LNCaP clone FGC (cell line): ENCODE measurements around the gene CLEC16A.

Source experiments
- DNase-seq: peaks from one replicate; pipeline ENCODE4 v3.0.0-alpha.2; 2011; ENCODE audit warnings: low read depth
- H3K4me3 ChIP-seq: 2 replicates; pipeline ENCODE4 v1.5.1; 2011; ENCODE audit warnings: mild to moderate bottlenecking, low read depth, low read length, control low read depth
- TF ChIP-seq, protein P1 (sequence below): IDR thresholded peaks from 2 replicates; pipeline ENCODE4 v1.5.1; 2012; ENCODE audit warnings: mild to moderate bottlenecking; ENCODE audit not compliant: control insufficient read depth, insufficient read depth; ENCODE audit errors: extremely low read depth

CLEC16A gene

GRCh38 chr16:11105038-11105903, 160.9 kb downstream of the CLEC16A start:
- DNase-seq, result peak; percentile 17
- TF ChIP-seq, protein P1, sequence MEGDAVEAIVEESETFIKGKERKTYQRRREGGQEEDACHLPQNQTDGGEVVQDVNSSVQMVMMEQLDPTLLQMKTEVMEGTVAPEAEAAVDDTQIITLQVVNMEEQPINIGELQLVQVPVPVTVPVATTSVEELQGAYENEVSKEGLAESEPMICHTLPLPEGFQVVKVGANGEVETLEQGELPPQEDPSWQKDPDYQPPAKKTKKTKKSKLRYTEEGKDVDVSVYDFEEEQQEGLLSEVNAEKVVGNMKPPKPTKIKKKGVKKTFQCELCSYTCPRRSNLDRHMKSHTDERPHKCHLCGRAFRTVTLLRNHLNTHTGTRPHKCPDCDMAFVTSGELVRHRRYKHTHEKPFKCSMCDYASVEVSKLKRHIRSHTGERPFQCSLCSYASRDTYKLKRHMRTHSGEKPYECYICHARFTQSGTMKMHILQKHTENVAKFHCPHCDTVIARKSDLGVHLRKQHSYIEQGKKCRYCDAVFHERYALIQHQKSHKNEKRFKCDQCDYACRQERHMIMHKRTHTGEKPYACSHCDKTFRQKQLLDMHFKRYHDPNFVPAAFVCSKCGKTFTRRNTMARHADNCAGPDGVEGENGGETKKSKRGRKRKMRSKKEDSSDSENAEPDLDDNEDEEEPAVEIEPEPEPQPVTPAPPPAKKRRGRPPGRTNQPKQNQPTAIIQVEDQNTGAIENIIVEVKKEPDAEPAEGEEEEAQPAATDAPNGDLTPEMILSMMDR, result no peak
- no peak overlapping the region for H3K4me3 ChIP-seq

DNA sequence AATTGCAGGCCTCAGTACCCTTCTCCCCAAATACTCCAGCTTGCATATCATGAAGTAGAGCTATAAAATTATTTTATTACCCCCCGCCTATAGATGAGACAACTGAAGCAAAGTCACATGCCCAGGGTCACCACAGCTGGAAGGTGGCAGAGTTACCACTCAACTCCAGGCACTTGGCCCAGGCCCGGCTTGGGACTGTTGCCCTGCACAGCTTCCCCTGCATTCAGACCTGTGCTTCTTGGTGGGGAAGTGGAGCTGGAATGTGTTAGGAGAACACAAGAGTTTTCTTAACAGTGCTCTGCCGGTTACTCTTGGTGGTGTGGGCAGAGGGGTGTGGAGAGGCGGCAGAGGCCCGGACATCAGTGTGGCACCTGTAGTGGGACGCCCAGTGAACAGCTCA, 162.4 kb downstream of the CLEC16A start:
- no peak for DNase-seq
- TF ChIP-seq, protein P1, result no peak
- no peak overlapping the region for H3K4me3 ChIP-seq

GRCh38 chr16:11107780-11108465, 163.6 kb downstream of the CLEC16A start:
- TF ChIP-seq, protein P1, result no peak
- no peak for DNase-seq
- H3K4me3 ChIP-seq, result no peak overlapping the region

DNA sequence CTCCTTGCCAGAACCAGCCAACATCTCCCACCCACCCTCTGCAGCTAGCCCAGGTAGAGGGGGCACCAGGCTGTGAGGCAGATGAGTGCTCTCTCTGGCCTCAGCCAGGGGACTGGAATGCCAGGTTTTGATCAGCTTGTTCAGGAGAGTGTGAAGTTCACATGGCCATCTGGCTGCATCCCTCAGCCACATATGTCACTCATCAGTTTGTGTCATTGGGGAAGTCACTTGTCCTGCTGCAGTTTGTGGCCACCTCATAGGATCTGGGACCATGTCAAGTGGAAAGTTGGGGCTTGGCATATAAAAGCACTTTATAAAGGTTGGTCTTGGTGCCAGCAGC, 164.1 kb downstream of the CLEC16A start:
- TF ChIP-seq, protein P1, result no peak
- DNase-seq, result no peak
- H3K4me3 ChIP-seq, result no peak overlapping the region

DNA sequence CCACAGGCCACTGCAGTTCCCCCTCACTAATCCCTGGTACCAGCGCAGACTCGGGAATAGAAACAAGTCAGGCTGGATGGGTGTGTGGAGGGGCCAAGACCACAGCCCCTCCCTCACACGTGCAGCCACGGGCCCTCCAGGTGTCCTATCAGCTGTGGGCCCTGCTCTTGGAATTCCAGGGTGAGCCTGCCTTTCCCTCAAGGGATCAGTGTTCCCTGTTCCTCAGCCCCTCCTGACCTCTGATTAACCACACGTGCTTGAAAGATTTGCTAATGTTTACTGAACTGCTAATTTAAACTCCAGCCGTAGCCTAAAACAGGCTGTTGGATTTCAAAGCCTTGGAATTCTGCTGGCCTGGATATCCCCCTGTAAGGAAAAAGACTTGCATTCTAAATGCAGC, 165.2 kb downstream of the CLEC16A start:
- TF ChIP-seq, protein P1, result no peak
- DNase-seq, result no peak
- H3K4me3 ChIP-seq, result no peak overlapping the region

DNA sequence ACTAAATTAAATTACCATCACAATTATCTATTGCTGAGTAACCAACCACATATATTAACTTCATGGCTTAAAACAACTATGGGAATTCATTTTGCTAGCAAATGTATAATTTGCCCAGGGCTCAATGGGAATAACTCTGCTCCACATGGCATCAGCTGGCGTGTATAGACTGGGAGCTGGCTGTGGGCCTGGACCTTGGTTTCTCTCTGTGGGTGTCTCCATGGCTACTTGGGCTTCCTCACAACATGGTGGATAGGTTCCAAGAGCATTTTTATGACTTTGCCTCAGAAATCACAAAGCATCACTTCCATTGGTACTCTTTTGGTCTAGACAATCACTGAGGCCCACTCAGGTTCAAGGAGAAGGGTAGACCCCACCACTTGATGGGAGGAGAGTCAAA, 166.8 kb downstream of the CLEC16A start:
- no peak for DNase-seq
- H3K4me3 ChIP-seq, result no peak overlapping the region
- TF ChIP-seq, protein P1, result no peak
